ENCODE data around the gene SLF2.
"Not testable (repeated sequence)": the region's sequence is repeated elsewhere in the genome, so short reads cannot be mapped to it uniquely, and the experiment has no call there.

GRCh38 chr10:100975397-100975796 is 62.6 kb downstream of the SLF2 start:
- not testable (repeated sequence) for TF ChIP-seq CTCF, POLR2A (IDR thresholded peaks at IDR 0.05)

All from prostate gland (tissue), 2 donors.